Stomach smooth muscle (tissue), 2 donors: Measurements from ENCODE around the gene TMPRSS5.

Source experiments
- H3K27ac ChIP-seq: one replicate; pipeline ENCODE4 v1.7.0; 2013; ENCODE audit warnings: mild to moderate bottlenecking, low read length, inconsistent platforms
- H3K27me3 ChIP-seq, 2 donors: one replicate each; pipeline ENCODE4 v1.7.0; 2013; ENCODE audit warnings: low read length in 2 of 2; ENCODE audit not compliant: insufficient read depth in 2 of 2, control insufficient read depth in 1 of 2
- H3K36me3 ChIP-seq, 2 donors: one replicate each; pipeline ENCODE4 v1.7.0; 2013; ENCODE audit warnings: low read length in 2 of 2; ENCODE audit not compliant: control insufficient read depth in 2 of 2, insufficient read depth in 2 of 2
- H3K4me1 ChIP-seq: one replicate; pipeline ENCODE4 v1.7.0; 2013; ENCODE audit warnings: low read length; ENCODE audit not compliant: control insufficient read depth, insufficient read depth
- H3K4me3 ChIP-seq, 2 donors: one replicate each; pipeline ENCODE4 v1.7.0; 2013; ENCODE audit warnings: low read length in 2 of 2
- H3K9ac ChIP-seq, 2 donors: one replicate each; pipeline ENCODE4 v1.7.0; 2013; ENCODE audit warnings: low read length in 2 of 2, mild to moderate bottlenecking in 1 of 2
- H3K9me3 ChIP-seq, 2 donors: one replicate each; pipeline ENCODE4 v1.7.0; 2013; ENCODE audit warnings: low read length in 2 of 2; ENCODE audit not compliant: control insufficient read depth in 2 of 2
- donor health status: healthy.
- donor health status: Pancreatic carcinoma.

Gene TMPRSS5

DNA sequence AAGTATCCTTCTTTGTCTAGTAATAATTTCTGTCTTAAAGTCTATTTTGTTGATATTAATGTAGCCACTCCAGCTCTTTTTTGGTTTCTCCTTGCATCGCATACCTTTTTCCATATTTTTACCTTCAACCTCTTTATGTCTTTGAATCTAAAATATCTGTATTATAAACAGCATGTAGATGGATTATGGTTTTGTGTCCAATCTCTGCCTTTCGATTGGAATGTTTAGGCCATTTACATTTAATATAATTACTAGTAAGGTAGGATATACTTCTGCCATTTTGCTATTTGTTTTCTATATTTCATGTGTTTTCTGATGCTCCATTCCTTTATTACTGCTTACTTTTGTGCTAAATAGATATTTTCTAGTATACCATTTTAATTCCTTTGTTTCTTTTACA is 39.5 kb downstream of the TMPRSS5 start:
- Histone ChIP-seq H3K9me3 (peaks cover 2 to 4% of the 10 kb centered on the region in 2 donors), H3K27me3 (no peaks in the 10 kb centered on the region), H3K9ac (no peak overlapping the region), H3K4me1 (no peaks in the 10 kb centered on the region), H3K36me3 (no peaks in the 10 kb centered on the region), H3K4me3 (no peak overlapping the region), H3K27ac (no peak overlapping the region)

DNA sequence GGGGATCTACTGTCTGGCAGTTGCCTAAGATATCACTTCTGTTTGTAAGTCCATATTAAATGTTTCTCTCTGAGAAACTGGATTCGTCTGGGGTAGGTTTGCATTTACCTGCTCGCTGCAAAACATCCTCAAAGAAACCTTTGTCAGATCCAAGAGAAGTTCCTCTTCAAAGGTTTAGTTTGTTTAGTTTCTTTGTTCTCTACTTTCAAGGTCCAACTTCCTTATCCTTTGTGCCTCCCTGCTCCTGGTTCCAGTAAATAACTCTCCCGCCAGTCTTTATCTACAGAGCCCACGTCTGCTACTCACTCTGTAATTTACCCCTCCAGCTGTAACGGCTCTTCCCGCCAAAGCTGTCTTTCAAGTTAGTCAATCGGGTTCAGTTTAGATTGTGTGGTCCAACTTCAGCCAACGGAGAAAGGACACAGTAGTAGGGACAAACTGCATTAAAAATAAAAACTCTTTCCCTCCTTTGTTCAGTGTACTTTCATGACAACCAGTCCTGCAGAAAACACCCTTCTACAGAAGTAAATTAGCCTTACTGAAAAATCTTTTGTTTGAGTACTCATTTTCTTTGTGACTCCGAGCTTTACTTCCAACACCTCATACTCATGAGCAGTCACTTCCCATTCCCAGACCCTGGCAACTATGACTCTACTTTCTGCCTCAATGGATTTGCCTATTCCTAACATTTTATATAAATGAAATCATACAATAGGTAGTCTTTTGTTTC is 41.0 kb downstream of the TMPRSS5 start:
- Histone ChIP-seq H3K4me1 (no peaks in the 10 kb centered on the region), H3K4me3 (no peak overlapping the region), H3K9ac (no peak overlapping the region), H3K27ac (no peak overlapping the region), H3K36me3 (no peaks in the 10 kb centered on the region), H3K9me3 (peaks cover 2 to 4% of the 10 kb centered on the region in 2 donors), H3K27me3 (no peaks in the 10 kb centered on the region)

DNA sequence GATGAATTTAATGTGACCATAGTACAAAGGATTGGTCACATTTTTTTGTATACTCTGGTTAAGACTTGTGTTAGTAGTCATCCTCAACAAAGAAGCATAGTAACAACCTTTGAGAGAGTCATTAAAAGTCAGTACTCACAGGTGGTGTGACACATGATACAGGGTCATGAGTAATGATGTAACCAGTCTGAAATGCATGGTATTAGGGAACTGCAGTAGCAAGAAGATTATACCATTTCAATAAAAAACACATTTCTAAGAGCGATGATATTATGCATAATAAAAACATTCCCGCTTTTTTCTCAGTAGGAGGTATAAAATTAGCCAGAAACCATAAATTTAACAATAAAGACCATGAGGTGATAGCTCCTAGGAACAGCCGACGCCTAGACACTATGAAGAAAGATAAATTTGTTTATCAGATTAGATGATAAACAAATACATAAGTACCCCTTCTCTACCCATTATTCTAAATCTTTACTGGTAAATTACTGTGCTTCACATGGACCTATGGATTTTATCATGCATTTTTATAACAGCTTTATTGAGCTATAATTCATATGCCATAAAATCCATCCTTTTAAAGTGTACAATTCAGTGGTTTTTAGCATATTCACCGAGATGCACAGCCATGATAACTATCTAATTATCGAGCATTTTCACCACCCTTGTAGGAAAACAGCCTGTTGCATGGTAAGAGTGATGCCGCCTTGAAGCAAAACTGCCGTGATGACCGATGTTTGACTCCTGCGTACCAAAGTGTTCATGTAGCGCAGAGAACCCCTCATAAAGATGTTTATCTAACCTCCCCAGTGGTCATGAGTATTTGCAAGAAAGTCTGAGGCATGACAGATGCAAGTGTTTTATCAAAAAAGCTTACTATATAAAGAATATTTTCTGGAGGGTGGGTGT is 41.8 kb downstream of the TMPRSS5 start:
- Histone ChIP-seq H3K9ac (no peak overlapping the region), H3K27me3 (no peaks in the 10 kb centered on the region), H3K9me3 (peaks cover 2 to 4% of the 10 kb centered on the region in 2 donors), H3K4me3 (no peak overlapping the region), H3K4me1 (no peaks in the 10 kb centered on the region), H3K36me3 (no peaks in the 10 kb centered on the region), H3K27ac (no peak overlapping the region)

DNA sequence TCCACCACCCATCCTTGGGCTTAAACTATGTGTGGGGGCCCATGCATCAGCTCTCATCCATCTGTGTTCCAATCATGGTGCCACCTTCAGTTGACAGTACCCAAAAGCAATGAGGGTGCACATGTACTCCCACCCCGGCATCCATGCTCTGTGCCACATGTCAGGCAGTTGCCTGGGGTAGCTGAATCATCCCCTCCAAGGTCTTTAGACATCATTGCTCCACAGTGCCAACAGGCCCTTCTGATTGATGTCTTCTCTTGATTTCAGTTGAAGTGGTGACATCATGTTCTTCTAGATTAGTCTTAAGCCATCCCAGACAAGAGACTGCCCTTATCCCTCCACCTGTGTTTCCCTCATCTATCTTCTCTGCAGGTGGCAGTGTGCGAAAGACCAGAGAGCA is 42.5 kb downstream of the TMPRSS5 start:
- peaks cover 2 to 4% of the 10 kb centered on the region in 2 donors for H3K9me3 ChIP-seq
- no peaks in the 10 kb centered on the region for H3K27me3 ChIP-seq
- H3K4me1 ChIP-seq = no peaks in the 10 kb centered on the region
- H3K9ac ChIP-seq = no peak overlapping the region
- no peak overlapping the region for H3K27ac ChIP-seq
- H3K36me3 ChIP-seq = no peaks in the 10 kb centered on the region
- no peak overlapping the region for H3K4me3 ChIP-seq

DNA sequence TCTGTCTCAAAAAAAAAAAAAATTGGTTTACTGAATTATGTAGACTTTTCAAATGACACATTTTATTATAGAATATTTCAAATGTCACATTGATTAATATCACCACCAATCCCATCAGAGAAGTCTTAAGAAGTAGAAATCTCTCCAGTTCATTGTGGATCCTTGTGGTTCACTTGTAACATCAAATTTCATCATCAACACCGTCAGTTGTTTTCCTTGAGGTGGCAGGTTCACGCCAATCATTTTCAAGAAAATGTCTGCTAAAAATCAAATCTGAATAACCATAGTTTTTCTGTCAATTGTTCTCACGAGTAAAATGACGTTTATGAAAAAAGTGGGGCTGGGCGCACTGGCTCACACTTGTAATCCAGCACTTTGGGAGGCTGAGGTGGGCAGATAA is 50.3 kb downstream of the TMPRSS5 start:
- H3K9me3 ChIP-seq = no peaks in the 10 kb centered on the region
- no peak overlapping the region for H3K27ac ChIP-seq
- no peak overlapping the region for H3K9ac ChIP-seq
- H3K27me3 ChIP-seq = no peaks in the 10 kb centered on the region
- no peak overlapping the region for H3K4me3 ChIP-seq
- no peaks in the 10 kb centered on the region for H3K36me3 ChIP-seq
- no peaks in the 10 kb centered on the region for H3K4me1 ChIP-seq

DNA sequence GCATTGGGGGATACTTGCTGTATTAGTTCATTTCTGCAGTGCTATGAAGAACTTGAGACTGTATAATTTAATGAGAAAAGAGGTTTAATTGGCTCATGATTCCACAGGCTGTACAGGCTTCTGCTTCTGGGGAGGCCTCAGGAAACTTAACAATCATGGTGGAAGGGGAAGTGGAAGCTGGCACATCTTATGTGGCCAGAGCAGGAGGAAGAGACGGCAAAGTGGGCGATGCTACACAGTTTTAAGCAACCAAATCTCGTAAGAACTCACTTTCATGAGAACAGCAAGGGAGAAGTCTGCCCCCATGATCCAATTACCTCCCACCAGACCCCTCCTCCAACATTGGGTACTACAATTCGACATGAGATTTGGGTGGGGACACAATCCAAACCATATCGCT is 55.1 kb downstream of the TMPRSS5 start:
- H3K4me1 ChIP-seq = no peaks in the 10 kb centered on the region
- no peak overlapping the region for H3K4me3 ChIP-seq
- H3K36me3 ChIP-seq = no peaks in the 10 kb centered on the region
- peaks cover 4 to 5% of the 10 kb centered on the region in 2 donors for H3K9me3 ChIP-seq
- H3K27ac ChIP-seq = no peak overlapping the region
- no peak overlapping the region for H3K9ac ChIP-seq
- no peaks in the 10 kb centered on the region for H3K27me3 ChIP-seq

DNA sequence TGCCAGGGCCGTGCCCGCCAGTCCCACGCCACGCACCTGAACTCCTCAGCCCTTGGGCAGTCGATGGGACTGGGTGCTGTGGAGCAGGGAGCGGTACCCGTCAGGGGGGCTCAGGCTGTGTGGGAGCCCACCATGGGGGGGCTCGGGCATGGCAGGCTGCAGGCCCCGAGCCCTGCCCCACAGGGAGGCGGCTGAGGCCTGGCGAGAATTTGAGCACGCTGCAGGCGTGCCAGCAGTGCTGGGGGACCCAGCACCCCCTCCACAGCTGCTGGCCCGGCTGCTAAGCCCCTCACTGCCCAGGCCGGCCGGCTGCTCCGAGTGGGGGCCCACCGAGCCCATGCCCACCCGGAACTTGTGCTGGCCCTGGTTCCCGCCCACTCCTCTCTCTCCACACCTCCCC is 56.8 kb downstream of the TMPRSS5 start:
- Histone ChIP-seq H3K27me3 (no peaks in the 10 kb centered on the region), H3K9me3 (peaks cover 4 to 5% of the 10 kb centered on the region in 2 donors), H3K4me1 (no peaks in the 10 kb centered on the region), H3K9ac (no peak overlapping the region), H3K27ac (no peak overlapping the region), H3K36me3 (no peaks in the 10 kb centered on the region), H3K4me3 (no peak overlapping the region)

DNA sequence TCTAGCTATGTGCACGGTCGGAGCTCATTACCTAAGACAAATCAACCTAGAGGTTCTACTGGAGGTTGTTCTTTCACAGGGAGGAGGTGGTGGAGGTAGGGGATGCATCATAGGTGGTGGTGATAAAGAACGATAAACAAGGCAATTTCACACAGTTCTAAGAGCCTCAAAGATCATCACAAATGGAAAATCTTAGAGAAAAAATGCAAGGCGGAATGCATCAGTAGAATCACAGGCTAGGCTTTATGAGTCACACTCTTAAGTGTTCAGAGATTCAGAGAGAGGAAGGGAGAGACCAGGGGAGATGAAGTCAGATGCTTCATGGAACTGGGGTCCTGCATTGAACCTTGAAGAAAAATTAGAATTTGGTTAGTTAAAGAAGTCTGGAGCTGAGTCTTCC is 58.3 kb downstream of the TMPRSS5 start:
- no peaks in the 10 kb centered on the region for H3K27me3 ChIP-seq
- no peaks in the 10 kb centered on the region for H3K36me3 ChIP-seq
- H3K4me3 ChIP-seq = no peak overlapping the region
- H3K9ac ChIP-seq = no peak overlapping the region
- peaks cover 4 to 5% of the 10 kb centered on the region in 2 donors for H3K9me3 ChIP-seq
- H3K27ac ChIP-seq = no peak overlapping the region
- H3K4me1 ChIP-seq = no peaks in the 10 kb centered on the region

DNA sequence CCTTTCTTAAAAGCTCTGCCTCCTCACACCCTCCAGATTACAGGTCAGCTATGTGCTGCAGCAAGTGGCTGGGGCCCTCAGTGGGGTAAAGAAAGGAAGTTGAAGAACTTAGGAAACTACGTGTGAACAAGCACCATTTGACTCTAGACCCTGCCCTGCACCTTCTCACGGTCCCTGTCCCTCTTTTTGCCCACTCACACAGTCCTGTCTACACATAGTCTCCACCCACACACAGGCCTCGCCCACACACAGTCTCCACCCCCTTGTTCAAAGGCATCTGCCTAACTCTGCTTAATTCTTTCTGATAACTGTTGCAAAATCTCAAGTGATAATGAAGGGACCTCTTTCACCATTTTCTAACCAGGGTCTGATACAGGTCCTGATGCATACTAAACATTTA is 59.0 kb downstream of the TMPRSS5 start:
- Histone ChIP-seq H3K36me3 (no peaks in the 10 kb centered on the region), H3K9me3 (peaks cover 4 to 5% of the 10 kb centered on the region in 2 donors), H3K4me1 (no peaks in the 10 kb centered on the region), H3K27ac (no peak overlapping the region), H3K27me3 (no peaks in the 10 kb centered on the region), H3K9ac (no peak overlapping the region), H3K4me3 (no peak overlapping the region)

DNA sequence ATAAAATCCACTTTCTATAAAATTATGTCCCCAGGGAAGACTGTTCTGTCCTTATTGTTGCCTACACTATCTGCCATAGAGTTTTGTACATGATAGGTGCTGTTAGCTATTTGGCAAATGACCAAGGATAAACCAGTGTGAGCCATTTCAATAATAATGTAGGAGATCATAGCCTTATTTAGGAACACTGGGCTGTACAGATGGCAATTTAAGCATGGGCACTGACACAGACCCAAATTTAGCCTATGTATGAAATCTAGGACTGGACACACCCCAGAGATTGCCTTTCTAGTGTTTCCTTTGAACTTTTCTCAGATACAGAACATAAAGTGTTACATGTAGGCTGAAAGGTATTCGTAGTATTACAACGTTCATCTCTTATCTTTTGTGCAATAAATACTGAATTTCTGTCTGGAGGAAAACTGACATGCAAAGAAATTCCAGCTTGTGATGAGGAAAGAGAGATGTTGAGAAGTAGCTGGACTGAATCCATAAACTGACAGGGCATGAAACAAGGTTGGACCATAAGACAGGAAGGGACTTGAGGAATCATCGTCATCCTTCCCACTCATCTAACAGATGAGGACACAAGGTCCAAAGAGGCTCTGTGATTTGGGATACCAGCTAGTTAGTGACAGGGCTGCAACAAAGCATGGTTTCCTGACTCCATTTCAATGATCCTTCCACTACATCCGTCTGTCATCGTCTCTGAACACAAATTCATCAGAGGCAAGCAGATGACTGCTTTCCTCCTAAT is 60.3 kb downstream of the TMPRSS5 start:
- H3K4me1 ChIP-seq = no peaks in the 10 kb centered on the region
- H3K4me3 ChIP-seq = no peak overlapping the region
- no peaks in the 10 kb centered on the region for H3K36me3 ChIP-seq
- no peak overlapping the region for H3K9ac ChIP-seq
- peaks cover 4 to 5% of the 10 kb centered on the region in 2 donors for H3K9me3 ChIP-seq
- H3K27ac ChIP-seq = no peak overlapping the region
- no peaks in the 10 kb centered on the region for H3K27me3 ChIP-seq
